Measurements from ENCODE around the gene NYNRIN. TPM values are rescaled to one million over a fixed set of nuclear protein-coding genes. Genes with fewer than 3 reads are reported as not detected.

The NYNRIN gene
- total and polyA plus RNA-seq, 10 of the 15 experiments (the other 5 are each of a cell fraction or from before 2014, with no cell fraction given), result under 0.01 to 0.15 (median 0.01) TPM; not detected in 5

DNA sequence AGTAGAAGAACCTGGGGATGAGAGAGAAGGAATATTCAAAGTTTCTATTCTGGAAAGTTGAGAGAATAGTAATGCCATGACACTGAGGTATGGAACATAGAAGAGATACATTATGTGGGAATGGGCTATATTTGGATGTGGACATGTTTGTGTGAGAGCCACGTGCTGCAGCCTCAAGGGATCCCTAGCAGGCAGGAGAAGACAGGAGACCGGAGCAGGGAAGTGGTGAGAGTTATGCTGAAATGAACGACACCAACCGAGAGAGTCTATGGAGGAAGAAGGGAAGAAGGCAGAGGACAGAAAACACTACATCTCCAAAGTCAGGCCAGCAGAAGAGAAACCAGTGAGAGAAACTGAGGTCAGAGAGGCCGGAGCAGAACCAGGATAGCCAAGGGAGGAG is 49.1 kb upstream of the NYNRIN start:
- Histone ChIP-seq H3K27ac (ENCODE audit: control insufficient read depth, insufficient read depth) (no peak overlapping the region), H3K9me3 (replicated peaks; ENCODE audit: control insufficient read depth, insufficient read depth, low read length) (no peaks in the 10 kb centered on the region), H4K20me1 (ENCODE audit: control insufficient read depth, insufficient read depth) (no peaks in the 10 kb centered on the region), H3K4me3 (no peak overlapping the region), H3K27me3 (replicated peaks in 1 of 2; ENCODE audit: control insufficient read depth in 2 of 2, insufficient read depth in 2 of 2, low read length in 1 of 2) (peaks cover 1 to 4% of the 10 kb centered on the region in 2 experiments; a peak in 3 of 4 replicates), H3K4me2 (ENCODE audit: control insufficient read depth, insufficient read depth) (no peak overlapping the region), H3K79me2 (ENCODE audit: control insufficient read depth, insufficient read depth, low read length) (no peaks in the 10 kb centered on the region), H2AFZ (ENCODE audit: control insufficient read depth, low read depth, low read length) (no peak overlapping the region), H3K4me1 (ENCODE audit: control insufficient read depth, insufficient read depth, low read length) (no peaks in the 10 kb centered on the region), H3K36me3 (ENCODE audit: control insufficient read depth in 2 of 2, insufficient read depth in 2 of 2, low read length in 1 of 2) (no peaks in the 10 kb centered on the region), H3K9ac (ENCODE audit: control insufficient read depth, insufficient read depth, low read length) (no peak overlapping the region)
- in situ Hi-C loops (cut with MboI) (no loop called here), intact Hi-C loops (cut with micrococcal nuclease; ENCODE audit: unreplicated experiment) (no loop called here)
- DNase-seq (ENCODE audit: low read depth, low spot score) (no peak), FAIRE-seq (no peak), ATAC-seq (no peak)
- POLR2A ChIA-PET, result interaction anchor here (1.2 kb wide), 1 partner anchor 17 kb away, joined by 3 read pairs; no protein-coding TSS in a partner anchor
- RAD21 ChIA-PET (ENCODE audit: unreplicated experiment), result no interaction called here
- SMC1A ChIA-PET (ENCODE audit: uncharacterized antibody, unreplicated experiment), result interaction anchor here (0.6 kb wide), 1 partner anchor 69 kb away, joined by 3 read pairs; no protein-coding TSS in a partner anchor
- 24% methylated on average over 5 of the region's 5 CpGs for WGBS (ENCODE audit: insufficient coverage, insufficient replicate concordance, low lambda C conversion rate, missing lambda C conversion rate)
- TF ChIP-seq POLR2AphosphoS5 (IDR thresholded peaks at IDR 0.05; ENCODE audit: low read length) (no peak), FOXK2 (IDR thresholded peaks at IDR 0.05) (no peak), IRF4 (IDR thresholded peaks at IDR 0.05; ENCODE audit: low read depth, low read length) (no peak), SRF (IDR thresholded peaks at IDR 0.05; ENCODE audit: low read depth in 2 of 2, low read length in 2 of 2) (no peak), BRCA1 (IDR thresholded peaks at IDR 0.05; ENCODE audit: low read depth, low read length) (no peak), ZBED1 (IDR thresholded peaks at IDR 0.05; ENCODE audit: borderline replicate concordance) (no peak), PAX8 (IDR thresholded peaks at IDR 0.05) (no peak), IKZF1 (conservative IDR thresholded peaks at IDR 0.05) (no peak)
- BruUV-seq (replicated peaks), result no TSS peak
- CTCF ChIA-PET, result interaction anchor here (0.9 to 1.5 kb wide), 4 partner anchors 12 to 82 kb away, joined by 3 to 7 read pairs (median 4); no protein-coding TSS in a partner anchor

DNA sequence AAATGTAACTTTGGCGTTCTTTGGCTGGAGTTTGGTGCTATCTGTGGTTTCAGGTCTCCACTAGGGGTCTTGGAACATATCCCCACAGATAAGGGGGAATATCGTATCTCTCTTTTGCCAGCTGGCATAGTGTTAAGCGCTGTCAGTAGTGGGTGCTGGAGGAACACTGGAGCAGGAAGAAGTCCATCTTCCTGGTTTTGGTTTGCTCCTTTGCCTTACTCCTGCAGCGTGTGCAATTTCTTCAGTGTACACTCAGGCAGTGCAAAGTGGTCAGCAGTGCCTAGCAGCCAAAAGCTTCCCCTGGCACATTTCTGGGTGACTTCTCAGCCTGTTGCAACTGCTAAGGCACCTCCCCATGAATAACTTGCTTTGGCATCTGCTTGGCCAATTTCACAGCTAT is 47.3 kb upstream of the NYNRIN start:
- ChIA-PET POLR2A (no interaction called here), RAD21 (ENCODE audit: unreplicated experiment) (no interaction called here), SMC1A (ENCODE audit: uncharacterized antibody, unreplicated experiment) (interaction anchor here (0.6 to 1.7 kb wide), 4 partner anchors 11 to 80 kb away, joined by 3 read pairs; partner anchors contain the start of gene RIPK3), CTCF (interaction anchor here (0.9 to 2.5 kb wide), 3 partner anchors 18 to 80 kb away, joined by 3 to 10 read pairs (median 5); no protein-coding TSS in a partner anchor)
- in situ Hi-C loops (cut with MboI), result no loop called here
- no peak for DNase-seq (ENCODE audit: low read depth, low spot score)
- no peak overlapping the region for H3K4me3 ChIP-seq
- no peak overlapping the region for H3K9ac ChIP-seq (ENCODE audit: control insufficient read depth, insufficient read depth, low read length)
- H3K9me3 ChIP-seq (replicated peaks; ENCODE audit: control insufficient read depth, insufficient read depth, low read length), result no peaks in the 10 kb centered on the region
- H3K79me2 ChIP-seq (ENCODE audit: control insufficient read depth, insufficient read depth, low read length), result no peaks in the 10 kb centered on the region
- H2AFZ ChIP-seq (ENCODE audit: control insufficient read depth, low read depth, low read length), result no peak overlapping the region
- H3K36me3 ChIP-seq (ENCODE audit: control insufficient read depth in 2 of 2, insufficient read depth in 2 of 2, low read length in 1 of 2), result no peaks in the 10 kb centered on the region
- peaks cover 1 to 4% of the 10 kb centered on the region in 2 experiments; a peak in 3 of 4 replicates for H3K27me3 ChIP-seq (replicated peaks in 1 of 2; ENCODE audit: control insufficient read depth in 2 of 2, insufficient read depth in 2 of 2, low read length in 1 of 2)
- no peak overlapping the region for H3K4me2 ChIP-seq (ENCODE audit: control insufficient read depth, insufficient read depth)
- WGBS (ENCODE audit: insufficient coverage, insufficient replicate concordance, low lambda C conversion rate, missing lambda C conversion rate), result 23% methylated on average over 4 of the region's 4 CpGs
- no TSS peak for BruUV-seq (replicated peaks)
- no peak; the same call in 2 of the 3 replicates for ATAC-seq
- FAIRE-seq, result no peak
- no peaks in the 10 kb centered on the region for H3K4me1 ChIP-seq (ENCODE audit: control insufficient read depth, insufficient read depth, low read length)
- H3K27ac ChIP-seq (ENCODE audit: control insufficient read depth, insufficient read depth), result no peak overlapping the region
- no peaks in the 10 kb centered on the region for H4K20me1 ChIP-seq (ENCODE audit: control insufficient read depth, insufficient read depth)
- intact Hi-C loops (cut with micrococcal nuclease; ENCODE audit: unreplicated experiment), result no loop called here
- TF ChIP-seq SRF (IDR thresholded peaks at IDR 0.05; ENCODE audit: low read depth in 2 of 2, low read length in 2 of 2) (no peak), NBN (IDR thresholded peaks at IDR 0.05) (no peak), RAD21 (IDR thresholded peaks at IDR 0.05; ENCODE audit: insufficient read depth, low read depth, low read length) (no peak), EGR1 (IDR thresholded peaks at IDR 0.05; ENCODE audit: borderline replicate concordance in 1 of 2, low read depth in 2 of 2, low read length in 2 of 2) (no peak)
- TF ChIP-seq, protein P1, sequence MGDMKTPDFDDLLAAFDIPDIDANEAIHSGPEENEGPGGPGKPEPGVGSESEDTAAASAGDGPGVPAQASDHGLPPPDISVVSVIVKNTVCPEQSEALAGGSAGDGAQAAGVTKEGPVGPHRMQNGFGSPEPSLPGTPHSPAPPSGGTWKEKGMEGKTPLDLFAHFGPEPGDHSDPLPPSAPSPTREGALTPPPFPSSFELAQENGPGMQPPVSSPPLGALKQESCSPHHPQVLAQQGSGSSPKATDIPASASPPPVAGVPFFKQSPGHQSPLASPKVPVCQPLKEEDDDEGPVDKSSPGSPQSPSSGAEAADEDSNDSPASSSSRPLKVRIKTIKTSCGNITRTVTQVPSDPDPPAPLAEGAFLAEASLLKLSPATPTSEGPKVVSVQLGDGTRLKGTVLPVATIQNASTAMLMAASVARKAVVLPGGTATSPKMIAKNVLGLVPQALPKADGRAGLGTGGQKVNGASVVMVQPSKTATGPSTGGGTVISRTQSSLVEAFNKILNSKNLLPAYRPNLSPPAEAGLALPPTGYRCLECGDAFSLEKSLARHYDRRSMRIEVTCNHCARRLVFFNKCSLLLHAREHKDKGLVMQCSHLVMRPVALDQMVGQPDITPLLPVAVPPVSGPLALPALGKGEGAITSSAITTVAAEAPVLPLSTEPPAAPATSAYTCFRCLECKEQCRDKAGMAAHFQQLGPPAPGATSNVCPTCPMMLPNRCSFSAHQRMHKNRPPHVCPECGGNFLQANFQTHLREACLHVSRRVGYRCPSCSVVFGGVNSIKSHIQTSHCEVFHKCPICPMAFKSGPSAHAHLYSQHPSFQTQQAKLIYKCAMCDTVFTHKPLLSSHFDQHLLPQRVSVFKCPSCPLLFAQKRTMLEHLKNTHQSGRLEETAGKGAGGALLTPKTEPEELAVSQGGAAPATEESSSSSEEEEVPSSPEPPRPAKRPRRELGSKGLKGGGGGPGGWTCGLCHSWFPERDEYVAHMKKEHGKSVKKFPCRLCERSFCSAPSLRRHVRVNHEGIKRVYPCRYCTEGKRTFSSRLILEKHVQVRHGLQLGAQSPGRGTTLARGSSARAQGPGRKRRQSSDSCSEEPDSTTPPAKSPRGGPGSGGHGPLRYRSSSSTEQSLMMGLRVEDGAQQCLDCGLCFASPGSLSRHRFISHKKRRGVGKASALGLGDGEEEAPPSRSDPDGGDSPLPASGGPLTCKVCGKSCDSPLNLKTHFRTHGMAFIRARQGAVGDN (IDR thresholded peaks at IDR 0.05), result no peak
